ENCODE measurements around the gene PCSK2. TPM values are rescaled to one million over a fixed set of nuclear protein-coding genes. Genes with fewer than 3 reads are reported as not detected.

PCSK2 gene
- total RNA-seq, 1 experiment from 2014 or later = not detected

- peak; percentile 58 for DNase-seq (ENCODE audit: low read depth)
Observed at GRCh38 chr20:17530716-17531664, 304.1 kb downstream of the PCSK2 start, which contains the start of gene BFSP1. Gene BFSP1 (minus strand): TSS chr20:17531379. CDS start chr20:17531329, 50 bp downstream.

DNA sequence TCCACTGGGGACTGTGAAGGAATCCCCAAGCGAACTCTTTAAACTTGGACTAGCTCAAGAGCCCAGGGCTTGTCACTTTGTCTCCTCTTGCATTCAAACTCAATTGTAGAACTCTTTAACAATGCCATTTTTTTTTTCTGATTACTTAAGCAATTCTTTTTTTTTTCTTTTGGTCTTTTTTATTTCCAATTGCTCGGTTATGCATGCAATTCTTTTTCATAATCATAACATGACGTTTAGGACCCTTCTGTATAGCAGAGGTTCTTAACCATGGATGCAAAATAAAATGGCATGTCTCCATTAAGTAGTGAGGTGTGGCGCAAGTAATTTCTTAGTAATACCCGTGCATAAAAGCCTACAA lies 304.8 kb downstream of the PCSK2 start:
- DNase-seq (ENCODE audit: low read depth) = no peak

DNA sequence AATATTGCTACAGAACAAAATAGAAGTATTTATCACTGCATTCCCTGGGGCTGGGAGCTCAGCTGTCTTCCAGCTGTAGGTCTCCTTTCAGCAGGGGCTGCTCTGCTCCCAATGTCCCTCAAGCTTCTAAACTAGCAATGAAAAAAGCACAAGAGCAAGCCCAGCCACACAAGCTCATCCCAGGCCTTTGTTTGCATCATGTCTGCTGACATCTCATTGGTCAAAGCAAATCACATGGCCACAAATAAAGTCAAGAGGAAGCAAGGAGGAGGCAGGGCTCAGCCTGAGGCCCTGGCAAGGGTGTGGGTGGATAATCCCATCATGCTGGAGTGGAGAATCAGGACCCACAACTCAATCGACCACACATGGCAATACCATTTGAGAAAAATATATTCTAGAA lies 306.6 kb downstream of the PCSK2 start:
- peak; percentile 64 for DNase-seq (ENCODE audit: low read depth)

- DNase-seq (ENCODE audit: low read depth) = no peak
Observed at GRCh38 chr20:17534077-17534476, 307.2 kb downstream of the PCSK2 start.
